CD4-positive, alpha-beta T cell treated with Interleukin-2 at 100 ng/mL for 4 hours (primary cell): Measurements from ENCODE around the gene STPG4.
"Not testable (repeated sequence)": the region's sequence is repeated elsewhere in the genome, so short reads cannot be mapped to it uniquely, and the experiment has no call there.

Source experiments
- DNase-seq: peaks from one replicate; pipeline ENCODE4 v3.0.0-alpha.2; 2020; ENCODE audit warnings: low spot score

Gene STPG4

GRCh38 chr2:47172922-47173695 lies 18.0 kb upstream of the STPG4 start:
- no peak for DNase-seq

GRCh38 chr2:47172156-47172921 lies 17.2 kb upstream of the STPG4 start:
- no peak for DNase-seq

GRCh38 chr2:47169784-47170183 lies 14.7 kb upstream of the STPG4 start:
- DNase-seq, result no peak

DNA sequence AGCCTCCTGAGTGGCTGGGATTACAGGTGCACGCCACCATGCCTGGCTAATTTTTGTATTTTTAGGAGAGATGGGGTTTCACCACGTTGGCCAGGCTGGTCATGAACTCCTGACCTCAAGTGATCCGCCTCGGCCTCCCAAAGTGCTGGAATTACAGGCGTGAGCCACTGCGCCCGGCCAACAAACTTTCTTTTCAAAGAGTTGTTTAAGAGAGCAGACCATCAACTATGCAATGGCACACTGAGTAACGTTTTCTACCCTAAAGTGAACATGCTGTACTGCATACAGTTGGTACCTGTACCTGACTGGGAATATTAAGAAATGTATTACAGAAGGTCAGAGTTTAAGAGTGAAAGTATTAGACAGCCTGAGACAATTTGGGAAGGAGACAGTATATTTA lies 13.8 kb upstream of the STPG4 start:
- not testable (repeated sequence) for DNase-seq

- no peak for DNase-seq
Measured at GRCh38 chr2:47167149-47167548, 12.0 kb upstream of the STPG4 start.

DNA sequence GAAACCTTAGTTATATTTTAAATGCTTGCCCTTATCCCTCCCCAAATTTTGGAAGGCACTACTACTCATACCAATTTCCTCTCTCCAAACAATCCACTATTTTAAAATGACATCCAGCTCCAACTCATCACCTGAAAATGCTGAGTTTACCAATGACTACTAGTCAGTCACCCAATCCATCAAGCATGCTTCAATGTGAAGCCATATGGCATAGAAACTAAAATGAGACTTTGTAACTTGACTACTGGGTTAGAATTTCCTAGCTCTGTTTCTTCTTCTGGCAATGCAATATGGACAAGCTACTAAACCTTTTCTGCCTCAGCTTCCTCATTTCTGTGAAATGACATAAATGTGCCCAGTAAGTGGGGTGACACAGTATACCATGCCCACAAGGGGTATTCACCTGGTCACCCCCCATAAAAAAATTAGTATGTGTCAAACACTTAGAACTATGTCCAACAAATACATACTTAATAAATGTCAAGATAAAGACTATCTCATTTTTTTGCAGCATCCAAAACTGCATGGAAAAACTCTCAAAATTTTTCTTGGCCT lies 10.0 kb upstream of the STPG4 start:
- DNase-seq, result no peak

GRCh38 chr2:47162780-47163179 lies 7.7 kb upstream of the STPG4 start:
- no peak for DNase-seq

GRCh38 chr2:47161475-47161874 lies 6.4 kb upstream of the STPG4 start:
- no peak for DNase-seq

DNA sequence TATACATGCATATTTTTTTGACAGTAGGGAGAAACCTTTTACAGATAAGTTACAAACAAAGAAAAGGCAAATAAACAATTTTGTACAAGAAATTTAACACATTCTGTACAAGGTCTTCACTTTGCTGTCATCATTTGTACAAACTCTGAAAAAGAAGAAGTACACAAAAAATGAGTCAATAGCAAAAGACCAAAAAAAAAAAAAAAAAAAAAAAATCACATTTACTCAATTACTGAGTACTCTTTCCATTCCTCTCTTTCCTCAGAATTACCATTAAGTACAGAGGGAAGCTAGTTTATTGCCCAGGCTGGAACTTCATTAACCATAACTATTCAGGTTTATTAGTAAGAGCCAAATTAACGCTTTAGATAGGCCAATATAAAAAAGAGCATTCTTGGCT lies 5.6 kb upstream of the STPG4 start:
- no peak for DNase-seq

DNA sequence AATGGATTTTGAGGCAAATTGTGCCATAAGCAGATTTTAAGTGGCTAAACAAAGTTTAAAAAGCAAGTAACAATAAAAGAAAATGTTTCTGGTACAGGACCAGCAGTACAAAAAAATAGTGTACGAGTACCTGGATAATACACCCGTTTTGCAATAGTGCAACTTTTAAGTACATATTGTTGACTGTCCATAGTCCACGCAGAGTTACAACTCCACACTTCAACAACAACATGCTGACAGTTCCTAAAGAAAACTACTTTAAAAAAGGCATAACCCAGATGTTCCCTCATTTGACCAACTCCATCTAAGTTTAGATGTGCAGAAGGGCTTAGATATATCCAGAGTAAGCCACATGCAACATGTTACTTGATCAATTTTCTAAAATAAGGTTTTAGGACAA lies 5.1 kb upstream of the STPG4 start:
- DNase-seq, result no peak

GRCh38 chr2:47159627-47160026 lies 4.5 kb upstream of the STPG4 start:
- DNase-seq, result no peak

DNA sequence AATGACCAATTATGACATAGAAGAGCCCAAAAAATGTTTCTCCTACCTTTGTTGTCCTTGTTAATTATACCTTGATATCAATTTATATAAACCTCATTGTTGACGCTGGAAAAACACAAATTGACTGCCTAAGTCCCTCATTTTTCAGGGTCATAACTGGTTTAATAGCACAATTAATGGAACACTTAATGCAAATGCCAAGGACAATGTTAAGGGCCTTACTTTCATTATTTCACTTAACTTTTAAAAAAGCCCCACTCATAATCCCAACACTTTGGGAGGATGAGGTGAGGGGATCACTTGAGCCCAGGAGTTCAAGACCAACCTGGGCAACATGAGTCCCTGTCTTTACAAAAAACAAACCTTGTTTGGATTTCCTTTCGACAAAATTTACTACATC lies 3.5 kb upstream of the STPG4 start:
- no peak for DNase-seq

DNA sequence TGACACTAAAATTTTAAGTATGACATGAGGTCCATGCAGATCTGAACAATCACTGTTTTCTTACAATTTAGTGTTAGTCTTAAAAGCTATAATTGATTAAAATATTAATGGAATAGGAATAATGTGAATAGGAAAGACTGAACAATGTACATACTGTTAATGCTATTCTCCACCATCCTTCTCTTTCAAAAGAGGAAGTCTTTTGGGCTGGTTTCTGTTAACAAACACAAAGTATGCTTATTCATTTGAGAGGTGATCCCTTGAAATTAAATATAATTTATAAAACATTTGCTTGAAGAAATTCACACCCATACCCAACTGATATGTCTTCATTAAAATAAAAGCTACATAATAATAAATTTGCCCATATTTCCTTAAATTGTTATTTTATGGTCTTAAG lies 2.3 kb downstream of the STPG4 start:
- DNase-seq, result no peak

- no peak for DNase-seq
Measured at GRCh38 chr2:47150175-47150574, 4.9 kb downstream of the STPG4 start.

DNA sequence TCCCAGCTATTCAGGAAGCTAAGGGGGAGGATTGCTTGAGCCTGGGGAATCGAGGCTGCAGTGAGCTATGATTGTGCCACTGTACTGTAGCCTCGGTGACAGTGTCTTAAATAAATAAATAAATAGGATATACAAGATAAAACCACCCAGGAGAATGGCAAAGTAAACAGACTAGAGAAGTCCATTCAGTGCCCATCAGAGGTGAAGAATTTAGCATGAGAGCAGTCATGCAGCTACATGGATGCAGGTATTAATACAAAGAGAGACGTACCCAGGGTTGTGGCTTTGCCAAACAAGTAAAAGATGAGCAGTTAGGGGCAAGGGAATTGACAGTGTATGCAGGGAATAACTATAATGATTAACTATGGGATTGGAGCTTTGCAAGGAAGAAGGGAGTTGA lies 8.1 kb downstream of the STPG4 start:
- no peak for DNase-seq

DNA sequence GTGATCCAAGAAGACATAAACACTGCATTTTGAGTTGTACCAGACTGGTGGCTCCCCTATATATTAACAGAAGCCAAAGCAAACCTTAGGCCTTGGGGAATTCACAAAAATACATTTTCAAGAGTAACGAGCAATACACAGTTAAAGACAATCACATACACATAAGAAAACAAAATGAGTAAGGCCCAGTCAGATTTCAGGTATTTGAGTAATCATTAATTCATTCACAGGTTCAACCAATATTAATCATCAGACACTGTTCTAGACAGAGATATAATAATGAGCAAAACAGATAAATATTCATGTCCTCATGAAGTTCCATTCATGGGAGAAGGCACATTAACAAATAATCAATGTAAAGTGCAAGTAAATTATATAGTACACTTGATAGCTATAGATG lies 9.6 kb downstream of the STPG4 start:
- no peak for DNase-seq

DNA sequence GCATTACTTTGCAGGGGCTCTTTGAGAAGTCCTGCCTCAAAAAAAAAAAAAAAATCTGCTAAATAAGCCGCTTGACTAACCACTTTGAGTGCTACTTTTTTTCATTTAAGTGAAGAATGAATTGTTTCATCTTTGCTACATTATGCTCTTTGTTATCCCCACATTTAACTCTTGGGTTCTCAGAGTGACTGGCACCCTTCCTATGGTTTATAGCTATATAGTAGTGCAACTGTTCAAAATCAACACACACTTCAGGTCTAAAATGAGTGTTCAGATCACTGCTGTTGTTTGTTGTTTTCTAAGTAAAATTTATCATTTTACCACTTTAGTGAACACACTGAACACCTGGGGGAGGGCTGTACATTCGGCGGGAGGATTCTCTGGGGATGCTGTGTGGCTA lies 13.6 kb downstream of the STPG4 start:
- no peak for DNase-seq

DNA sequence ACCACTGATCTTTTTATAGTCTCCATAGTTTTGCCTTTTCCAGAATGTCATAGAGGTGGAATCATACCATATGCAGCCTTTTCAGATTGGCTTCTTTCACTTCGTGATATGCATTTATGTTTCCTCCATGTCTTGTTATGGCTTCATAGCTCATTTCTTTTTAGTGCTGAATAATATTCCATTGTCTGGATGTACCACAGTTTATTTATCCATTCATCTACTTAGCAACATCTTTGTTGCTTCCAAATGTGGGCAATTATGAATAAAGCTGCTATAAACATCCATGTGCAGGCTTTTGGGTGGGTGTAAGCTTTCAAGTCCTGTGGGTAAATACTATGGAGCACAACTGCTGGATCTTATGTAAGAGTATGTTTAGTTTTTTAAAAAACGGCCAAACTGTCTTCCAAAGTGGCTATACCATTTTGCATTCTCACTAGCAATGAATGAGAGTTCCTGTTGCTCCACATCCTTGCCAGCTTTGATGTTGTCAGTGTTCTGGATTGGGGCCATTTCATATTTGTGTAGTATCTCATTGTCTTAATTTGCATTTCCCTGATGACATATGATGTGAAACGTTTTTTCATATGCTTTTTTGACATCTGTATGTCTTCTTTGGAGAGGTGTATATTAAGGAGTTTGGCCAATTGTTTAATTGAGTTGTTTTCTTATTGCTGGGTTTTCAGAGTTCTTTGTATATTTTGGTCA lies 20.6 kb downstream of the STPG4 start:
- DNase-seq, result no peak

DNA sequence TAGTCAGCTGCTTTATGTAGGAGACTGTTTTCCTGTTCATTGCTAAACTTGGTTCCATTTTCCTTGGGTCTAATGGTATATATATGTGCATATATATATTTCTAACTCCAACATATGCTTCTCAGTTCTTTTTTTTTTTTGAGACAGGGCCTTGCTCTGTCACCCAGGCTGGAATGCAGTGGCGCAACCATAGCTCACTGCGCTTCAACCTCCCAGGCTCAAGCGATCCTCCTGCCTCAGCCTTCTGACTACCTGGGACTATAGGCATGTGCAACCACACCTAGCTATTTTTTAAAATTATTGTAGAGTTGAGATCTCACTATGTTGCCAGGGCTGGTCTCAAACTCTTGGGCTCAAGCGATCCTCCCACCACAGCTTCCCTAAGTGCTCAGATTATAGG lies 22.1 kb downstream of the STPG4 start:
- DNase-seq, result no peak

DNA sequence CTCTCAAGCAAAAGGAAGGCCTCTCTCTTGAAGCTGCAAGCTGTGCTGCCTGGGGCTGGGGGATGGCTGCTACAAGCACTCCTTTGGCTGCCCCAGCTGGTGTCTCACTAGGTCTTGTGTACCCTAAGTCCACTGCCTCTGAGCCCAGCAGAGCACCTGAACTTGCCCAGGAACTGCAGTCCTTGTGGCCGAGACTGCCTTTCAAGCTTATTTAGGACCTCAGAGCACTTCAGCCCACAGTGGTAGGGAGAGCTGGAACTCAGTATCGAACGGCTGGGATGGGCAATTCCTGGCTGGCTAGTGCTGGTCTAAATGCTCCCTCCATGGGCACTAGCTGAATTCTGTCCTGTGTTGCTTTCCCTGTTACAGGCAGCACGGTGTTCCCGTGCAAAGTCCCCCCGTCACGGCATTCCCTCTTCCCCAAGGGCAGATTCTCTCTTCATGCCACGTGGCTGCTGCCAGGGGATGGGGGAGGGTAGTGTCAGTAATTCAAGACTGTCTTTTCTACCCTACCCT lies 25.9 kb downstream of the STPG4 start:
- DNase-seq, result no peak

- DNase-seq, result no peak
Measured at GRCh38 chr2:47128705-47129104, 26.4 kb downstream of the STPG4 start.

- no peak for DNase-seq
Measured at GRCh38 chr2:47127862-47128543, 27.1 kb downstream of the STPG4 start.
